MM.1S (cell line): ENCODE results near the gene ISOC2.

Experiments used
- DNase-seq: peaks from one replicate; pipeline ENCODE4 v3.0.0-alpha.2; 2015
- H2AFZ ChIP-seq: fragments of 300-600 bp; sonication (generic); 2 replicates; pipeline ENCODE4 v1.6.0; 2016; ENCODE audit warnings: antibody characterized with exemption, low read length
- H3F3A ChIP-seq: fragments of 300-600 bp; sonication (generic); 2 replicates; pipeline ENCODE4 v1.6.1; 2016; ENCODE audit warnings: mild to moderate bottlenecking, antibody characterized with exemption, low read length, moderate library complexity, mixed read lengths; ENCODE audit not compliant: insufficient read depth
- H3K27ac ChIP-seq: fragments of 300-600 bp; sonication (generic); 2 replicates; pipeline ENCODE4 v1.5.1; 2016; ENCODE audit warnings: mild to moderate bottlenecking, low read length
- H3K27me3 ChIP-seq: fragments of 300-600 bp; sonication (generic); replicated peaks from 2 replicates; pipeline ENCODE4 v1.6.0; 2016; ENCODE audit warnings: low read length; ENCODE audit not compliant: insufficient read depth
- H3K36me3 ChIP-seq: fragments of 300-600 bp; sonication (generic); replicated peaks from 2 replicates; pipeline ENCODE4 v1.6.1; 2016; ENCODE audit warnings: mild to moderate bottlenecking, low read length, mixed read lengths; ENCODE audit not compliant: insufficient read depth
- H3K4me1 ChIP-seq: fragments of 300-600 bp; sonication (generic); 2 replicates; pipeline ENCODE4 v1.6.1; 2016; ENCODE audit warnings: low read length, mixed read lengths
- H3K4me2 ChIP-seq: fragments of 300-600 bp; sonication (generic); 2 replicates; pipeline ENCODE4 v1.6.0; 2016; ENCODE audit warnings: low read depth, low read length
- H3K4me3 ChIP-seq: fragments of 300-600 bp; sonication (generic); 2 replicates; pipeline ENCODE4 v1.5.1; 2016; ENCODE audit warnings: low read length, mixed read lengths
- H3K79me2 ChIP-seq: fragments of 300-600 bp; sonication (generic); 2 replicates; pipeline ENCODE4 v1.6.1; 2016; ENCODE audit warnings: mixed run types, low read length, mixed read lengths
- H3K9ac ChIP-seq: fragments of 300-600 bp; sonication (generic); 2 replicates; pipeline ENCODE4 v1.6.1; 2016; ENCODE audit warnings: low read length, mixed read lengths
- H3K9me2 ChIP-seq: fragments of 300-600 bp; sonication (generic); replicated peaks from 2 replicates; pipeline ENCODE4 v1.6.1; 2016; ENCODE audit warnings: mild to moderate bottlenecking, low read length, mixed read lengths; ENCODE audit not compliant: insufficient read depth
- H3K9me3 ChIP-seq: fragments of 300-600 bp; sonication (generic); replicated peaks from 2 replicates; pipeline ENCODE4 v1.6.1; 2016; ENCODE audit warnings: mild to moderate bottlenecking, low read length, mixed read lengths; ENCODE audit not compliant: insufficient read depth
- H4K20me1 ChIP-seq: fragments of 300-600 bp; sonication (generic); 2 replicates; pipeline ENCODE4 v1.6.1; 2016; ENCODE audit warnings: mild to moderate bottlenecking, low read length, moderate library complexity, mixed read lengths; ENCODE audit not compliant: insufficient read depth
- EZH2 ChIP-seq: fragments of 300-600 bp; sonication (generic); optimal IDR thresholded peaks from 2 replicates; pipeline ENCODE3; 2017; ENCODE audit warnings: low read depth, mild to moderate bottlenecking, antibody characterized with exemption, low read length, mixed read lengths
- EZH2phosphoT487 ChIP-seq: fragments of 300-600 bp; sonication (generic); IDR thresholded peaks from 2 replicates; pipeline ENCODE4 v1.6.1; 2018; ENCODE audit warnings: antibody characterized with exemption, low read length
- TF ChIP-seq, protein P1 (sequence below): fragments of 300-600 bp; sonication (generic); IDR thresholded peaks from 2 replicates; pipeline ENCODE4 v1.5.1; 2016; ENCODE audit warnings: antibody characterized with exemption, low read length, mixed read lengths

Gene ISOC2

DNA sequence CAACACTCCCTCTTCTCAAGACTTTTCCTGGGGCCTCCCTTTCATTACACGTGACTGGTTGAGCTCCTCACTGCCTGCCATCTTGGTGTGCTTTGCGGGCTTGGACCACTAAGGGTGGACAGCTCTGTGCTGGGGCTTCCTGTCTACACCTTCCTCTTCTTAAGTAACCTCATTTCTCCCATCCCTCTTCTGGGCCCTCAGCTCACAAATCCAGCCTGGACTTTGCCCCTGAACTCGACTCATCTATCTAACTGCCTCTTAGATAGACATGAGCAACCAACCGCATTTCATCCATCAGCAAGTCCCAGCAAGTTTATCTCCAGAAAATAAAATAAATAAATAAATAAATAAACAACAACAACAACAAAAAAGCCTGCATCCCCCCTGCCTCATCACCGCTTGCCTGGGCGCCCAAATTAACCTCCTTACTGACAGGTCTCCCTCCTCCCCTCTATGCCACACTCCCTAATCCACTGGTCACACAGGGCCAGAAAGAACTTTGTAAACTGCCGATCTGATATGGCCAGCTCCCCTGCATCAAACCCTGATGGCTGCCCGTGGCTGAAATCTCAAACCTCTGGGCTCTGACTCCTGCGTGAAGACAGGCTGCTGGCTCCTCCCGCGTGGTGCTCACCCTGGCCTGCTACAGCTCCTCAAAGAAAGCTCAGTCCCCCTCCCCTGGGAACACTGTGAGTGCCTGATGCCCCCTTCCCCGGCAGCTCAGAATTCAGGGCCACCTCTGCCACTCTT lies 7.8 kb downstream of the ISOC2 start:
- Histone ChIP-seq H3K4me2 (no peak overlapping the region), H2AFZ (no peak overlapping the region), H3K4me1 (no peaks in the 10 kb centered on the region), H3K9ac (no peak overlapping the region), H3K27ac (no peak overlapping the region), H3F3A (no peaks in the 10 kb centered on the region), H3K27me3 (peaks cover 23% of the 10 kb centered on the region), H3K79me2 (no peaks in the 10 kb centered on the region), H4K20me1 (no peaks in the 10 kb centered on the region), H3K4me3 (no peak overlapping the region), H3K9me2 (no peaks in the 10 kb centered on the region), H3K36me3 (no peaks in the 10 kb centered on the region), H3K9me3 (no peaks in the 10 kb centered on the region)
- TF ChIP-seq EZH2phosphoT487 (no peak), EZH2 (no peak)
- TF ChIP-seq, protein P1, sequence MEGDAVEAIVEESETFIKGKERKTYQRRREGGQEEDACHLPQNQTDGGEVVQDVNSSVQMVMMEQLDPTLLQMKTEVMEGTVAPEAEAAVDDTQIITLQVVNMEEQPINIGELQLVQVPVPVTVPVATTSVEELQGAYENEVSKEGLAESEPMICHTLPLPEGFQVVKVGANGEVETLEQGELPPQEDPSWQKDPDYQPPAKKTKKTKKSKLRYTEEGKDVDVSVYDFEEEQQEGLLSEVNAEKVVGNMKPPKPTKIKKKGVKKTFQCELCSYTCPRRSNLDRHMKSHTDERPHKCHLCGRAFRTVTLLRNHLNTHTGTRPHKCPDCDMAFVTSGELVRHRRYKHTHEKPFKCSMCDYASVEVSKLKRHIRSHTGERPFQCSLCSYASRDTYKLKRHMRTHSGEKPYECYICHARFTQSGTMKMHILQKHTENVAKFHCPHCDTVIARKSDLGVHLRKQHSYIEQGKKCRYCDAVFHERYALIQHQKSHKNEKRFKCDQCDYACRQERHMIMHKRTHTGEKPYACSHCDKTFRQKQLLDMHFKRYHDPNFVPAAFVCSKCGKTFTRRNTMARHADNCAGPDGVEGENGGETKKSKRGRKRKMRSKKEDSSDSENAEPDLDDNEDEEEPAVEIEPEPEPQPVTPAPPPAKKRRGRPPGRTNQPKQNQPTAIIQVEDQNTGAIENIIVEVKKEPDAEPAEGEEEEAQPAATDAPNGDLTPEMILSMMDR = no peak
- no peak for DNase-seq

DNA sequence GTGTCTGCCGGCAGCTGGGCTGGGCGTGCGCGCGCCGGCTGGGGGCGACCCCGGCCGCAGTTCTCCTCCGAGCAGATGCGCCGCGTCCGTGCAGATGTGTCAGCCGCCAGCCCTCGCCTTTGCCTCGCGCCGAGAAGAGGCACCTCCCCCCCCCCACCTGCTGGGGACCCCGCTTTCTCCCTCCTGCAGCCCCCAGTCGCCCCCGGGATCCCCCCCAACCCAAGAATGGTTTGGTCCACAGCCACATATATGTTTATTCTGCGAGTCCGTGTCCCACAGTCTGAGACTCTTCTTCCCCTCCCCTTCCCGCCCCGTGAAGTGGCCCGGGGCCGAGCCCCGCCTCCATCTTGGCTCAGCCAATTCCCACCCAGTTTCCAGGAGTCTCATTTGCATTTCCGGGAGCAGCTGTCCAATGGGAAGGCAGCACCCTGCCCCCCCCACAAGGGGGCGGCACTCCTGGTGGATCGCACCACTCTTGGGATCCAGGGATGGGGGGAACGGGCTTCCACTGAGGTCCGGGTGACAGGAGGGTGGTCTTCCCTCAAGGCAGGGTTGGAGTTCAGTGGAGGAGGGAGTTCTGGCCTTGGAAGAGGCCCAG lies 8.6 kb downstream of the ISOC2 start:
- H3K4me3 ChIP-seq = no peak overlapping the region
- no peak for DNase-seq
- no peaks in the 10 kb centered on the region for H3F3A ChIP-seq
- H3K9me3 ChIP-seq = no peaks in the 10 kb centered on the region
- H3K36me3 ChIP-seq = no peaks in the 10 kb centered on the region
- H3K79me2 ChIP-seq = no peaks in the 10 kb centered on the region
- no peak overlapping the region for H3K9ac ChIP-seq
- no peak for TF ChIP-seq EZH2phosphoT487
- no peaks in the 10 kb centered on the region for H4K20me1 ChIP-seq
- H3K4me2 ChIP-seq = no peak overlapping the region
- no peaks in the 10 kb centered on the region for H3K9me2 ChIP-seq
- no peak overlapping the region for H3K27ac ChIP-seq
- H3K4me1 ChIP-seq = no peaks in the 10 kb centered on the region
- H3K27me3 ChIP-seq = peaks cover 23% of the 10 kb centered on the region
- H2AFZ ChIP-seq = no peak overlapping the region

DNA sequence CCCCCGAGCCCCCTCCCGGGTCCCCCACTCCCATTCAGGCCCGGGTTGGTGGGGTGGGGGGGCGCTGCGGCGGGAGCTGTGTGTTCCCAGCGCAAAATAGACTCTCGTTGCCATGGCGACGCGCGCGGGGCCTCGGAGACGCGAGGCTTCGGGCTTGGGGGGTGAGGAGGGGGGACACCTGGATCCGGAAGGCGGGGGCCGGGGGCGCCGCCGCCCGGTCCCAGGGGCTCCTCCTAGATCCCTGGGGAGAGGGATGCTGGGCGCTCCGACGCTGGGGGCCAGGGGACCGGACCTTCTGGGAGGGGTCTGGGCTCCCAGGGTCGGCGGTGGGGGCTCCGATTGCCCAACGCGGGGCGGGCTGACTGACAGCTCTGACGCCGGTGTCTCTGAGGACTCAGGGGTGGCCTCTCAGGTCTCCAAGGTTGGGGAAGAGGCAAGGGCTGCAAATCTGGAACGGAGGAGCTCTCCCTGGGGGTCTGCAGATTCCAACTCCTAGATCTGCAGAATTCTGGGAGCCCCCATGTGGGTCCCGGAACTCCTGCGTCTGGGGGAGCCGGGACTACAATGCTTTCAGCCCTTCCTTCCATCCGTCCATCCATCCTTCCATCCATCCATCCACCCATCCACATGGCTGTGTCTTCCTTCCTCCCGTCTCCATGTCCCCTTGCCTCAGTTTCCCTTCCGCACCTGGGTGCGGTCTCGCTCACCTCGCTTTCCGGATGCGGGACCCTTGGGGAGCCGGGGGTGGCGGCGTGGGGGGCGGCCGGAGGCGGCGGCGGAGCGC lies 9.3 kb downstream of the ISOC2 start:
- H3K27me3 ChIP-seq = peaks cover 28% of the 10 kb centered on the region
- H3K9me3 ChIP-seq = no peaks in the 10 kb centered on the region
- H4K20me1 ChIP-seq = no peaks in the 10 kb centered on the region
- no peak overlapping the region for H3K4me2 ChIP-seq
- no peaks in the 10 kb centered on the region for H3K9me2 ChIP-seq
- DNase-seq = no peak
- H3F3A ChIP-seq = no peaks in the 10 kb centered on the region
- no peaks in the 10 kb centered on the region for H3K79me2 ChIP-seq
- TF ChIP-seq EZH2phosphoT487 (no peak), EZH2 (no peak)
- TF ChIP-seq, protein P1 = no peak
- H2AFZ ChIP-seq = no peak overlapping the region
- no peaks in the 10 kb centered on the region for H3K4me1 ChIP-seq
- H3K9ac ChIP-seq = no peak overlapping the region
- no peak overlapping the region for H3K4me3 ChIP-seq
- no peak overlapping the region for H3K27ac ChIP-seq
- no peaks in the 10 kb centered on the region for H3K36me3 ChIP-seq
